HuH-7 (cell line): ENCODE measurements around the gene GTF3C5.
"Not testable (repeated sequence)": the region's sequence is repeated elsewhere in the genome, so short reads cannot be mapped to it uniquely, and the experiment has no call there.

Experiments
- DNase-seq: peaks from one replicate; pipeline ENCODE4 v3.0.0; 2011; ENCODE audit warnings: low spot score

The GTF3C5 gene

GRCh38 chr9:133054966-133055365 is 24.2 kb downstream of the GTF3C5 start:
- DNase-seq: no peak

- DNase-seq: no peak
These were observed 25.1 kb downstream of the GTF3C5 start for GRCh38 chr9:133055788-133056420.

DNA sequence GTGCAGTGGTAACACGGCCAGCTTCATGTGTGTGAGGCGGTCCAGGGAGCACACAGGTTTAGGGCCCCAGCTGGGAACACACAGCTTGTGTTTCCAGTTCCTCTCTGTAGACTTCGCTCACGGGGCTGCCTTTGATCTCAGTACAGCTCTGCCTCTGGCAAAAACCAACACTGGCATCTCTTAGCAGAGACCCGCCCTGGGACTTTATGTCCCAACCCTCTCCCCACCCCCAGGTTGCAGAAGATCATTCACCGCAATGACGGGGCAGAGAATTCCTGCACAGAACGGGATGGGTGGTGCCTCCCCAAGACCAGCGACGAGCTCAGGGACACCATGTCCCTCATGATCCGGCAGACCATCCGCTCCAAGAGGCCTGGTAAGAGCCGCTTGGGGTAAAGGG is 25.7 kb downstream of the GTF3C5 start:
- DNase-seq: no peak

DNA sequence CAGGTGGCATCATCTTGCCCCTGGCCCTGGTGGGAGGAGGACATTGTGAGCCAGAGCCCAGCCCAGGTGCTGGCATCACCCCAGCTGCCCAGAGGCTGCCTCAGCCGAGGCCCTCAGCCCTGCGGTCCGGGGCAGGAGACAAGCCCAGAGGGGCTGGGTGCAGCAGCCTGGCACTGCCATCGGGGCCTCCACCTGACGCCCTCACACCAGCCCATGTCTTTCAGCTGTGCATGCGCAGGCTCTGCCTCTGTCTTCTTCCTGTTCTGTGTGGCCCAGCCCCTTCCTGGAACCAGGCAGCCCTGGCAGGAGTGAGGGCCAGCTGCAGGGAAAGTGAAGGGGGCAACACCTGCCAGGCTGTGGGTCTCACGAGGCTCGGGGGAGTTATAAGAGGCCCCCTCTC is 26.2 kb downstream of the GTF3C5 start:
- no peak for DNase-seq

GRCh38 chr9:133057553-133057952 is 26.8 kb downstream of the GTF3C5 start:
- no peak for DNase-seq

DNA sequence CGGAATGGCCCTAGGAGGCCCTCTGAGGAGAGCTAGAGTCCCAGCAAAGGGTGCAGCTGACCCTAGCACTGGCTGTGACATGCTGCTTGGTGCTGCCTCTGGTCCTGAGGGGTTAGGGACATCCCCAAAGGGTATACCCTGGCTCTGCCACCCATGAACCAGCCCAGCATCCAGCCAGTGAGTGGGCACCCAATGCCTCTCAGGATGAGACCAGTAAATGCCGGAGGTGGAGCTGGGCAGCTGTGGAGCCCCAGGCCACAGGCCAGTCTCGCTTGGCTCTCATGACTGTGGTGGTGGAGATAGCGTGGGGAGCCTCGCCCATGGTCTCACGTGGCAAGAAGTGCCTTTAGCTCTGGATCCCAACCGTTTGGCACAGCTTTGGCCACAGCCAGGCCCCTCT is 27.3 kb downstream of the GTF3C5 start:
- DNase-seq: no peak

DNA sequence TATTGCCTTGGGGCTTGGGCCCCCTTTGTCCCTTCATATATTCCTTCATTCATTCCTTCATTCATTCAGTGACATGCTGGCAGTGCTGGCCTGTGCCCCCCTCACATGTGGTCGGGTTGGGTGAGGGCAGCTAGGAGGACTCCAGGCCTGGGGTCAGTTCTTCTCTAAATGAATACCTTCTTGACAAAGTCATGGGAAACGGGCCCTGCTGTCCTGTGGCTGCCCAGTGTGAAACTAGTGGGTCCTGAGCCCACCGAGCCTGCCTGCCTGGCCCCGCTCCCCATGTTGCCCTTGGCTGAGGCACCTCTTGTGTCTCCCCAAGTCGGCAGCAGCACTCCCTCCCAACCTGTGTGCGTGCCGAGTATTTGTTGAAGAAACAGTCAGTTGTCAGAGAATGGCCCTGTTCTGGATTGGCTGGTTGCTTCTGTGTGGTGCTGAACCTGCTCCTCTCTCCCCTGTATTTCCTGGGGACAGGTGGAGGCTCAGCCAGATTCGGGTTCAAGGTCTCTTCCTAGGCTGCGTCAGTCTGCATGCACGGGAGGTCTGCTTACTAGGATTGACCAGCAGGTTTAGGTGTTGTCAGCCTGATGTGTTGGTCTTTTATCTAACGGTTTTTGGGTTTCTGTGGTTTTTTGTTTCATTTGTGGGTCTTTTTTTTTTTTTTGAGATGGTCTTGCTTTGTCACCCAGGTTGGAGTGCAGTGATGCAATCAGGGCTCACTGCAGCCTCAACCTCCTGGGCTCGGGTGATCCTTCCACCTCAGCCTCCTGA is 27.9 kb downstream of the GTF3C5 start:
- DNase-seq: no peak

DNA sequence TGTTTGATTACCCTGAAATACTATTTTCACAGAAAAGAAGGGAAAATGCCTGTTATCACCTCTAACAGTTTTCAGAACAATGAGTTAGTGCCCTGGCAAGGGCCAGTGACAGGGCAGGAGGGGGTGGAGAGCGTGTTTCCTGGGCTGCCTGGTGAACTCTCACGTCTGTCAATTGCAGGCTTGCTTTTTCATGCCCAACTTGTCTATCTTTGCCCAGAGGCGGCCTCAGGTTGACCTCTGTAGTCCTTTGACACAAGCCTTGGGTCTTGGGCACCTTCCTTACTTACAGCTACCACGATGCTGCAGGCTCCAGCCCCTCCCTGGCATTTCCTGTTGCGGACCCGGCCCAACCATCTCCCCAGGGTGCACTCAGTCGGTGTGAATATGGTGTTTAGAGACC is 28.8 kb downstream of the GTF3C5 start:
- DNase-seq: no peak

GRCh38 chr9:133060417-133060841 is 29.6 kb downstream of the GTF3C5 start:
- DNase-seq: no peak

DNA sequence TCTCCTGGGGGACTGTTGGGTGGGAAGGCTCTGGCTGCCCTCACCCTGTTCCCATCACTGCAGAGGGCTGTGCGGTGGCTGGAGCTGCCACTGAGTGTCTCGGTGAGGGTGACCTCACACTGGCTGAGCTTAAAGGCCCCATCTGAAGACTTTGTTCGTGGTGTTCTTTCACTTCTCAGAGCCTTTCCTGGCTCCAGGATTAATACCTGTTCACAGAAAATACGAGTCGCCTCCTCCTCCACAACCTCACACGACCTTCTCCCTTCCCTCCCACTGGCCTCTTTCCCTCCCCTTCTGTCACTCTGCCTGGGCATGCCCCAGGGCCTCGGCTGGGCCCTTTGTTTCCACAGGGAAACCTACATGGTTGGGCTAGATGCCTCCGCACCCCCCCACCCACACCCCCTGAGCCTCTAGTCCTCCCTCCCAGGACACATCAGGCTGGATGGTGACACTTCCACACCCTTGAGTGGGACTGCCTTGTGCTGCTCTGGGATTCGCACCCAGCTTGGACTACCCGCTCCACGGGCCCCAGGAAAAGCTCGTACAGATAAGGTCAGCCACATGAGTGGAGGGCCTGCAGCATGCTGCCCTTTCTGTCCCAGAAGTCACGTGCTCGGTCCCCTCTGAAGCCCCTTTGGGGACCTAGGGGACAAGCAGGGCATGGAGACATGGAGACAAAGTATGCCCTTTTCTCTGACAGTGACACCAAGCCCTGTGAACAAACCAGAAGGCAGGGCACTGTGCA is 30.4 kb downstream of the GTF3C5 start:
- DNase-seq: not testable (repeated sequence)

- DNase-seq: not testable (repeated sequence)
These were observed 31.0 kb downstream of the GTF3C5 start, which contains the start of gene CEL for GRCh38 chr9:133061764-133062145. TSS of gene CEL (plus strand) at chr9:133061981. CDS start at chr9:133062003, 22 bp downstream.

DNA sequence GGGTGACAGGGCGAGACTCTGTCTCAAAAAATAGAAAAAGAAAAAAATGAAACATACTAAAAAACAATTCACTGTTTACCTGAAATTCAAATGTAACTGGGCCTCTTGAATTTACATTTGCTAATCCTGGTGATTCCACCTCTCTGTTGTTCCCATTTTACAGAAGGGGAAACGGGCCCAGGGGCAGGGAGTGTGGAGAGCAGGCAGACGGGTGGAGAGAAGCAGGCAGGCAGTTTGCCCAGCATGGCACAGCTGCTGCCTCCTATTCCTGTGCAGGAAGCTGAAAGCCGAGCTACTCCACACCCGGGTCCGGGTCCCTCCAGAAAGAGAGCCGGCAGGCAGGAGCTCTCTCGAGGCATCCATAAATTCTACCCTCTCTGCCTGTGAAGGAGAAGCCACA is 31.8 kb downstream of the GTF3C5 start:
- not testable (repeated sequence) for DNase-seq

- no peak for DNase-seq
These were observed 32.3 kb downstream of the GTF3C5 start for GRCh38 chr9:133063159-133063499.

GRCh38 chr9:133063500-133064231 is 32.9 kb downstream of the GTF3C5 start:
- DNase-seq: no peak

GRCh38 chr9:133064241-133065069 is 33.7 kb downstream of the GTF3C5 start:
- no peak for DNase-seq

DNA sequence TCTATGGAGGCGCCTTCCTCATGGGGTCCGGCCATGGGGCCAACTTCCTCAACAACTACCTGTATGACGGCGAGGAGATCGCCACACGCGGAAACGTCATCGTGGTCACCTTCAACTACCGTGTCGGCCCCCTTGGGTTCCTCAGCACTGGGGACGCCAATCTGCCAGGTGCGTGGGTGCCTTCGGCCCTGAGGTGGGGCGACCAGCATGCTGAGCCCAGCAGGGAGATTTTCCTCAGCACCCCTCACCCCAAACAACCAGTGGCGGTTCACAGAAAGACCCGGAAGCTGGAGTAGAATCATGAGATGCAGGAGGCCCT is 34.2 kb downstream of the GTF3C5 start:
- DNase-seq: no peak

GRCh38 chr9:133066181-133066983 is 35.6 kb downstream of the GTF3C5 start:
- no peak for DNase-seq

- DNase-seq: no peak
These were observed 36.2 kb downstream of the GTF3C5 start for GRCh38 chr9:133067006-133067405.

DNA sequence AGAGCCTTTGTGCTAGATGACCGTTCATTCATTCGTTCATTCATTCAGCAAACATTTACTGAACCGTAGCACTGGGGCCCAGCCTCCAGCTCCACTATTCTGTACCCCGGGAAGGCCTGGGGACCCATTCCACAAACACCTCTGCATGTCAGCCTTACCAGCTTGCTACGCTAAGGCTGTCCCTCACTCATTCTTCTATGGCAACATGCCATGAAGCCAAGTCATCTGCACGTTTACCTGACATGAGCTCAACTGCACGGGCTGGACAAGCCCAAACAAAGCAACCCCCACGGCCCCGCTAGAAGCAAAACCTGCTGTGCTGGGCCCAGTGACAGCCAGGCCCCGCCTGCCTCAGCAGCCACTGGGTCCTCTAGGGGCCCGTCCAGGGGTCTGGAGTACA is 37.0 kb downstream of the GTF3C5 start:
- DNase-seq: no peak

GRCh38 chr9:133068431-133068830 is 37.6 kb downstream of the GTF3C5 start:
- DNase-seq: not testable (repeated sequence)

DNA sequence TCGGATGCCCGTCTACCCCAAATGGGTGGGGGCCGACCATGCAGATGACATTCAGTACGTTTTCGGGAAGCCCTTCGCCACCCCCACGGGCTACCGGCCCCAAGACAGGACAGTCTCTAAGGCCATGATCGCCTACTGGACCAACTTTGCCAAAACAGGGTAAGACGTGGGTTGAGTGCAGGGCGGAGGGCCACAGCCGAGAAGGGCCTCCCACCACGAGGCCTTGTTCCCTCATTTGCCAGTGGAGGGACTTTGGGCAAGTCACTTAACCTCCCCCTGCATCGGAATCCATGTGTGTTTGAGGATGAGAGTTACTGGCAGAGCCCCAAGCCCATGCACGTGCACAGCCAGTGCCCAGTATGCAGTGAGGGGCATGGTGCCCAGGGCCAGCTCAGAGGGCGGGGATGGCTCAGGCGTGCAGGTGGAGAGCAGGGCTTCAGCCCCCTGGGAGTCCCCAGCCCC is 39.7 kb downstream of the GTF3C5 start:
- DNase-seq: not testable (repeated sequence)
